GM18517 (cell line): ENCODE results near the gene PLEKHA5.
"Not testable (repeated sequence)": the region's sequence is repeated elsewhere in the genome, so short reads cannot be mapped to it uniquely, and the experiment has no call there.

Source experiments
- ATAC-seq: cut with Tn5 transposase; IDR thresholded peaks from one replicate; pipeline ENCODE4 v1.9.1; 2021; ENCODE audit warnings: mild to moderate bottlenecking, moderate library complexity; ENCODE audit not compliant: unreplicated experiment

PLEKHA5 gene

DNA sequence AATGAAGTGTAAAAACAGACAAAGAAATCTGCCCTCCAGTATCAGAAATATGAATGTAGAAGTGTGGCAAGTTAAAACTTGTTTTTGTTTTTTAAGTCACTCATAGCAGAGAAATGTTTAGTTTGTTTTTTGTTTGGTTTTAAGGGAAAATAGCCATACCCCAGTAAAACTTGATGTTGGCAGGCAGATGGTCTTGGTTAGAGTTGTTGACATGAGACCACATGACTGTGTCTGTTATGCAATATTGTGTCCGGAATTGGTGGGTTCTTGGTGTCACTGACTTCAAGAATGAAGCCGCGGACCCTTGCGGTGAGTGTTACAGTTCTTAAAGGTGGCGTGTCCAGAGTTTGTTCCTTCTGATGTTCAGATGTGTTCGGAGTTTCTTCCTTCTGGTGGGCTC lies 99.5 kb downstream of the PLEKHA5 start:
- ATAC-seq, result not testable (repeated sequence)

DNA sequence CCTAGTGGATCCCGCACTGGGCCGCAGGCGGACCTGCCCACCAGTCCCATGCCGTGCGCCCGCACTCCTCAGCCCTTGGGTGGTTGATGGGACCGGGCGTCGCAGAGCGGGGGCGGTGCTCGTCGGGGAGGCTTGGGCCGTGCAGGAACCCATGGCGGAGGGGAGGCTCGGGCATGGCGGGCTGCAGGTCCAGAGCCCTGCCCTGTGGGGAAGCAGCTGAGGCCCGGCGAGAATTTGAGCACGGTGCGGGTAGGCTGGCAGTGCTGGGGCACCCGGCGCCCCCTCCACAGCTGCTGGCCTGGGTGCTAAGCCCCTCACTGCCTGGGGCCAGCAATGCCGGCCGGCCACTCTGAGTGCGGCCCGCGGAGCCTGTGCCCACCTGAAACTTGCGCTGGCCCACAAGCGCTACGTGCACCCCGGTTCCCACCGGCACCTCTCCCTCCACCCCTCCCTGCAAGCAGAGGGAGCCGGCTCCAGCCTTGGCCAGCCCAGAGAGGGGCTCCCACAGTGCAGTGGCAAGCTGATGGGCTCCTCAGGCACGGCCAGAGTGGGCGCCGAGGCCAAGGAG lies 100.8 kb downstream of the PLEKHA5 start:
- ATAC-seq, result no peak

DNA sequence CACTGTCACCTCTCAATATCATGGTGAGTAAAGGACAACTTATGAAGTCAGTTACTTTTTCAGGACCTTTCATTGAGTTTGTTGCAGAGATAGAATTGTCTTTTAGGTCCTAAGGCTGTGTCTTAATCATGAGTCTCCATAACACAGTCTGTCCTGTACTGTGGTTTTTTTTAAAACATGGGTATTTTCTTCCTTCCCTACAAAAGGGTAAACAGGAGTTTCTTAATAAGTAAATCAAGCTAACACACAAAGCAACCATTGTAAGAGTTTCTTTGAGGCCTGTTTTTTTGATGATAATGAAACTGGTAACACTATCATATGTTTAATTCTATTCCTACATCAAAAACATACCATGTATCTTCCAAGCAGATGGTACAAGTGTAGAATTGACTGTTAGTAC lies 101.4 kb downstream of the PLEKHA5 start:
- ATAC-seq, result no peak

DNA sequence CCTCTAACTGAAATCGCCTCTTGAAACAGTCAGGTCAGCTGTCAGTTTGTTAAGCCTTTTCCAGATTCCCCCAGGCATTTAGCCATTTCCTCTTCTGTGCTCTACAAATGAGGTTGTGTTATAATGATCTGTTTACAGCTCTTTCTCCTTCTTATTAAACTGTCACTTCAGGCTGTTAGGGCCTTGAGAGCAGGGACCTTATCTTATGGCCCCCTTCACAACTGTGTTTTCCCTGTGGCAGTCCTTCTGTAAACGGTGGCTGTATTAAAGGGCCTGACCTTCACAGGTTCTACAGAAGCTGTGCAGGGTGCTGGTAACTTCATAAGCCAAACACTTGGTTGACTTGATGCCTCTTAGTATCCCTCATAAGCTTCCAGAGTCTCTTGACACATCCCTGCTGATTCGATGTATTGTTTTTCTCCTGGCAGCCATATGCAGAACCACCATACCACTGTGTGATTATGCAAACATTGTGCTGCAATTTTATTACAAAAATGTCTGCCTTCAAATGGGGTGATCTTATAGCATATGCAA lies 104.7 kb downstream of the PLEKHA5 start:
- no peak for ATAC-seq

DNA sequence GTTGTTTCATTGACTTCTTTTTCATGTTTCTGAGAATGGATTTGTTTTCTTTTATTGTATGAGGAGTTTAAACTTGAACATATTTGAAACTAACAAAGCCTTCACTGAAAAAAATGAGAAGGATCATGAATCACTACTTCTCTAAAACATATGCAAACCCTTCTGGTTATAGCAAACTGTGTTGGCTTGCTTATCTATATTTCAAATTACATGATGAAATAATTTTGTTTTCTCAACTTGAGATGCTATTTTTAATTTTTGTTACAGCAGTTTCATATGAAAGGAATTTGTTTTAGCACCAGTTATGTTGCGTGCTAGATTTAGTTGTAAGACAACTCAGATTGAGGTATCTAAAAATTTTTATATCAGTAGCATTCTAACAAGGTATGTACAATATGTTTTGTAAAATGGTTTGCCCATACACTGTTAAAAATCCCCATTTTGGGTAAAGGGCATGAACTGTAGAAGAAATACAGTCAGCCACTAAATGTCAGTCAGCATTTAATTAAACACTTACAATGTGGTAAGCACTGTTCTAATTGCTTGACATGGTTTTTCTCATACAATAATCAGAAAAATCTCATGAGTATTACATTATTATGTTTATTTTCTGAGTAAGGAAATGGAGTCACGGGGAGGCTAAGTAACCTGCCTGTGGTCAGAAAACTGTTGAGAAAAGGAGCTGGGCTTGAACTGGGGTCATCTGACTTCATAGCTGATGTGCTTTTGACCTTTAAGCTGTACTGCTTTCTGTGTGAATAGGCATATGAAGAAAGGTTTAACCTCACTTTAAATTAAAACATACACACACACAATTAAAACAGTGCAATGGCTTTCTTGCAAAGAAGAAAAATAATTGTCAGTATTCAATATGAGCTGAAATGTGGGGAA lies 105.7 kb downstream of the PLEKHA5 start:
- ATAC-seq, result no peak

DNA sequence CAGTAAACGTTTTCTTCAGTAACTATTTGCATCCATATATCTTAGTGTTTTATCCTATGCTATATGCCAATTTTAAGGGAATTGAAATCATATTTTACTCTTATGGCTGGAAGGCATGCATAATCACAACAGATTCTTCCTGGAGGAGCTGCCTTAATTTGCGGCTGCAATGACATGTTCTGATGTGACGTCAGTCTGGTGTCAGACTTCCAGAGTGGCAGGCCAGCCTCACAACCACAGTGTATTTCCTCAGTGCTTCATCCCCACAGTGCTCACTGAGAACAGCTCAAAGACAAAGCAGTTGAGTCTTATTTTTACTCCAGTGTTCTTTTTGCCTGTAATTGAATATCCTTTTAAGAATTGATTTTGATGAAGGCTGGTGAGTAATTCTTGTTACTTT lies 107.1 kb downstream of the PLEKHA5 start:
- ATAC-seq, result no peak

DNA sequence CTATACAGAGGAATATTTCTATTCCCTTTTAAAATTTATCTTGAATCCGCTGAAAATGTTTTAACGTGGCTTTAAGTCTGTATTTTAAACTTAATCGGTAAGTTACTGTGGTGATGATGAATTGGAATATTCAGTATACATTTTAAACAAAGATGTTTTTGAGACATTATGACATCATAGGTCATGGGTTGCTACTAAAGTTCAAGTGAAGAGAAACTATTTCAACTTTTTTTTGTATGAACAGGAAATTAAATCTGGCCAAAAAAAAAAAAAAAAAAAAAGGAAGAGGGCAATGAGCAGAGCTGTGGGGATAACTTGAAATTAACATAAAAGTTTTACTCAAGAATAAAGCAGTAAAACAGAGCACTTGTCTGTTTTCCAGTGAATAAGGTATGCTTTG lies 109.0 kb downstream of the PLEKHA5 start:
- no peak for ATAC-seq

DNA sequence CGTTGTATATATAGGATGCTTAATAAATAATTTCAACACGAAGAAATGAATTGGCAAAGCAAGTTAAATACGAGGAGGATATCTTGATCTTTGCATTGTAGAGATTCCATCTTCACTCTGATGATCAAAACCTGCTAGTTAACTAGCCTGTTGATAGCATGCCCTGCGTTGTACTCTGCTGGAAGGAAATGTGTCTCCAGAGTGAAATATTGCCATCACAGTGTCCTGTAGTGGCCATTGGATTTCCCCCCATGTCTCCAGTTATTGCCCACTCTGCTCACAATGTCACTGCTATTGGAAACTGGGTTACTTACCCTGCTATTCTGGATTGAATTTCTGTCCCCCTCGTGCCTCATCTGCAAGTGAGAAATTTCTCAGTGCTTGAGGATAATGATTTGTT lies 109.6 kb downstream of the PLEKHA5 start:
- no peak for ATAC-seq

DNA sequence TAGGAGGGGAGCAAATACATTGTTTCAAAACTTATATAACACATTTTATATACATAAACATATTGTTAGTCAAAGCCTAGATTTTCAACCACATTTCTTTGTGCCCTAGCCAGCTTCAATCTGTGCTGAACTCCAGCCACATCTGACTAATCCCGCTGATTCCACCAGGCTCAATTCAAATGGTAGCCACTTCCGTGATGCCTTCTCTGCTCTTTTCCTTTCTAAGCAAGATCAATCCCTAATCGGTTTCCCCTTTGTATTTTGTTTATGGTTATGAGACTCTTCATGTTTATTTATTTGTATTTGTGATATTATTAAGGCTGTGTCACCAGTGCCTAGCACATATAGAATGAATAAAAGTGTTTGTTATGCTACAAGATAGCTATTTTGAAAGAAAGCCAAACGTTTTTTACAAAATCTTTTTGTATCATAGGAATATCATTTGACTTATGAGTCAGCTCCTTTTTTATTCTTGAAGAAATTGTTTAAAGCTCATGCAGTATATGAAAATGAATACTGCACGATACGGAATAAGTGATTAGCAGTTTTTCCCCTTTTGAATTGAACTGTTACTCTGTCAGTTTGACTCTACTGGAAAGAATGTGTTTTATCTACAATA lies 110.2 kb downstream of the PLEKHA5 start:
- no peak for ATAC-seq

DNA sequence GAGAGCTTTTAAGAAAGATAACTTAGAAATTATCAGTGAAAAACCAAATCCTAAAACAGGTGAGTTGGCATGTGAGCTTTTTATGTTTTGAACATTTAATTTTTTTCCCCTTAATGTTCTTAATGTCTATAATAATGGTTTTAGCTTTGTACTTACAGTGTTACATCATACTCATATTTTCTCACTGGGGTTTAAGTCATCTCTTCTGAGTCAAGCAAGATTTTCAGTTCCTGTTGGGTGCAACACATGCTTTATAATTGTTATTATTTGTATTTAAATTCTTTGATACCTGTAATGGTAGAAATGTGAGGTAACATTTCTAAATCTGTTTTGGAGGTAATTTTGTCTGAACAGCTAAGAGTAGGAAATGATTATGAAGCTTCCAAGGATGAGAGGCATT lies 113.0 kb downstream of the PLEKHA5 start:
- no peak for ATAC-seq

DNA sequence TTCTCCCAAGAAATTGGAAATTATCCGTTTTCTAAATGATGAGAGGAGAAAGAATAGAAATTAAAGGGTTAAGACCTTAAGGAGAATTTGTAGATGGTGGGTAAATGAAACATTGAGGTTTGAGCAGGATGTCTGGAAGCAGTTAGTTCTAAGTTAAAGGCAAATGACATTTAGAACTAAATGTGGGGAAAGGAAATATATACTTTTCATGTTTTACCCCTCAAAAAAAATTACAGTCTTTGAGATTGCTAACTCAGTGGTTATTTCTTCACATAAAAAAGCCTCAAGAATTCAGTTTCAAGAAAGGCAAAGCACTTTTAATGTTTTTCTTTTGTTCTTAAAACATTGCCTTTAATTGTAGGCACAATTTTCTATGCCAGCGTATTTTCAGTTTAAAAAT lies 114.0 kb downstream of the PLEKHA5 start:
- ATAC-seq, result no peak

DNA sequence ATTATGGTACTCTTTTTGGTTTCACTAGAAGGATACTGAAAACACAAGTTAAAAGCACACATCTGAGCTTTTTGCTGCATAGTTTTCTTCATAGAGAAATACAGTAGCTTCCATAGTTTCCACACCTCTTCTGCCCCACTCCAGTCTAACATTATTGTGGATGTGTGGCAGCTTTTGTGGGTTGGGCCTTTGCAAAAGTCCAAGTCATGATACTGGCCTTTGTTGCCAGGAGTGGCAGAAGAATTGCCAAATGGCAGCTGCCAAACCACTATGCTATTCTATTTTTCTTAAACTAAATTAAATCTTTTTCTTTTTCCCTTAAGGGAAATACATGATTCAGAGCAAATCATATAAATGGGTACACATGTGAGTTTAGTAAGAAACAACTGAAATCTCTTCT lies 114.8 kb downstream of the PLEKHA5 start:
- ATAC-seq, result no peak

DNA sequence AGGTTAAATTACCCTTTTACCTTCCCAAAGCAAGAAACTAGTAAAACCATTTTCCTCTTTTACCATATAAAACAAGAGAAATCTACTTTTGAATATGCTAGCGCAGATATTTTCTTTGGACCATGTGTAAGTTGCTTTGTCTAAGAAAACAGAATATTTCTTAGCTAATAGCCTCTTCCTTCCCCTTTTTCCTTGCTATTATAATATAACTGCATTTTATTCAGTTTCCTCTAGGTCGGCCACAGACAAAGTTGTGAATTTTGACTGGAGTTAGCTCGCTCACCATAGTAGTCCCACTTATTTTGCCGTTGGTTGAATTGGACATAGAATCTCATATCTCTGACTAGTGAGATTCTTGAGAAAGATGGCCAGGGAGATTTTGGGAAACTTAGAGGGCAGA lies 115.6 kb downstream of the PLEKHA5 start:
- ATAC-seq, result no peak

DNA sequence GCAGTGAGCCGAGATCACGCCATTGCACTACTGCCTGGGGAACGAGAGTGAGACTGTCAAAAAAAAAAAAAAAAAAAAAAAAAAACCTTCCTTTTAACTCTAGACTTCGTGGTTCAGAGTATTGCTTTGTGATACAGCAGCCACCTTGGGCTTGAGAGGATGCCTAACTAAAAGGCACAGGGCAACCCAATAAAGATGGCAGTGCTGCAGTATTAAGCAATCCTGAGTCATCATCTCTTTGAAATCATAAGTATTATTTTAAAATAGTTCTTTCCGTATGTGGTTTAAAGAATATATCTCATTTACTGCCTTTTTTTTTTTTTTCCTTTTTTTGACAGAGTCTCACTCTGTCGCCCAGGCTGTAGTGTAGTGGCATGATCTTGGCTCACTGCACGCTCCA lies 116.1 kb downstream of the PLEKHA5 start:
- no peak for ATAC-seq

DNA sequence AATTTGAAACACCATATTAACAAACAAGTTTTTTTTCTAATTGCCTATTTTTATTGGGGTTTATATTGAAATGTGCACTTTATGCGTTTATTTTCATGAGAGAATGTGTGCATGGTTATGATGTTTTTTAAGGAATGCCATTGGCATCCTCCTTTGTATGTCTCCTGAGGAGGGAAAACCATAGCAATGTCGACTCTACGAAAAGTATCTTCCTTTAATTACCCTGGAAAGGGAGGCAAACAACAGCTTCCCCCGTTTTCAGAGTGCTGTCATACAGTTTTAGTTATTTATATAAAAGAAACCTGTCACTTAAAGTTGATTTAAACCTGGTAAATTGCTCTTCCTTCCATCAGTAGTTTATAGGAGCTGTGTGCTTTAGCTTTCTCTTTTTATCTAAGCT lies 117.4 kb downstream of the PLEKHA5 start:
- ATAC-seq, result no peak

DNA sequence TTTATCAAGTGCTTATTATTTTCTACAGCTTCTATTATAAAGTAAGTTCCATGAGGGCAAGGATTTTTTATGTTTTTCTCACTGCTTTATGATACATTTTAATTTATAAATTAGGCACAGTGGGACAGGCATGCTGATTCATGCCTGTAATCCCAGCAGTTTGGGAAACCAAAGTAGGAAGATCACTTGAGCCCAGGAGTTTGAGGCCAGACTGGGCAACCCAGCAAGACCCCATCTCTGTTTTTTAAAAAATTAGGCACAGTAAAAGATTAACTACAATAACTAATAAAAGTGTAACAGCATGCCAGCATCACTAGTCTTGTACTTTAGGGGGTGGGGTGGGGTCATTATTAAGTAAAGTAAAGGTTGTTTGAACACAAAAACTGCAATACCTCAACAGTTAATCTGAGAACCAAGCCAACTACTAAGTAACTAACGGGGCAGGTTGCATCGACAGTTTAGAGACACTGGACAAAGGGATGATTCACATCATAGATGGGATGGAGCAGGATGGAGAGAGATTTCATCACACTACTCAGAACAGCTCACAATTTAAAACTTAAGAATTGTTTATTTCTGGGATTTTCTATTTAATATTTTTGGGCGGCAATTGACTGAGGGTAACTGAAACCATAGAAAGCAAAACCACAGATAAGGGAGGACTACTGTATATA lies 119.5 kb downstream of the PLEKHA5 start:
- no peak for ATAC-seq

DNA sequence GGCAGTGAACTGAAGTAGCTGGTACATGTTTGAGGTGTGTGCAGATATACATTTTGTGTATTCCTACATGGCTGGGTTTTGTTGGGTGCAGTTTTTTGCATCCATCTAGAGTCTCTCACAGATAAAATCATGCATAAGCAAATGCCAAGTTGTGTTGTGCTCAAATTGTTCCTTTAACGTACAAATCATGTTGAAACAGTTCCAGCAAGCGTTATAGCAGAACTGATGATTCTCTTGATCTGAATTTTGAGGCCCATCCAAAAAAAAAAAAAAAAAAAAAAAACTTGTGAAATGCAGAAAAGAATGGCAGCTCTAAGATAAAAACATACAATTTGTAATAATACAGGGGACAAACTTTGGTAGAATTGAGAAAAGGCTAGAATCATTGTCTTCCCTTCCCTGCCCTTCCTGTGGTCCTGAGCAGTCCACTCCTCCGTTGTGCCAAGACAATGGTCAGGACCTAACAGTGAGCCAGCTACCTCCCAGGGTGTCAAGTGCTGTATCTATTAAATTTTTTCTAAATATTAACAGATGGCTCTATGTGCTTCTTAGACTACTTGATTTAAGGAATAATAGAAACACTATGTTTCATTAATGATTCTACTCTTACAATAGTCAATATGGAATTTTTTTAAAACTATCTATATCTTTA lies 122.1 kb downstream of the PLEKHA5 start:
- ATAC-seq, result no peak

DNA sequence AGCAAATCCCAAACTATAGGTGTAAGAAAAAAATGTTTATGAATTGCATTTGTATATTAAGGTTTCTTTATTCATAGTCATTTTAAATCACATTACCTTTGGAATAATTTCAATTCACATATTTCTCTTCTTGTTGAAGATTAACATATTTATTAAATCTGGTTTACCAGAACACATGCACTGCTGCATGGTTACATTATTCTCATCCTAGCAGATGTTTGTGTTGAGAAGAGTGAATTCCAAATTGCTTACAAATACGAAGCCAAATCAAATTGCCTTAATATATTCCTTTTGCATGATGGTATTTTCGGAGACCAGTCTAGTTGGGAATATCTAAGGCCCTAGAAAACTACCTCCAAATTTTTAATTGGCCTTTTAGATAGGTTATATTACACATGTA lies 130.6 kb downstream of the PLEKHA5 start:
- ATAC-seq, result no peak

DNA sequence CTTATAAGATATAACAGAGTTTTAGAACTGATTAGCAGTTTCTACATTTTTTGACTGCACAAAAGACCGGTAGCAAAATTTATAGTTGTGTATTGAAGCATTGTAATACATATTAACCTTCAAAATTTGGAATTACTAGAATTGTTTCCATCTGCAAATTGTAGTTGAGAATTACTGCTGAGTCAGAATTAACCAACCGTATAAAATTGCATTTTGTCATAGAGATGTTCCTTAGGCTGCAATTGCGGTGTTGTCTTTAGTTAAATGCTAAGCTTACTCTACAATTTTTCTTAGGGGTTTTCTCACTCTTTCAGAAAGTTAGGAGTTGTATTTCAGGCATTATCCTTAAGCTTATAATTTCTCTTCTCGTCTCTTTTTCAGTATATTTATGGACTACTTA lies 132.2 kb downstream of the PLEKHA5 start:
- ATAC-seq, result no peak

DNA sequence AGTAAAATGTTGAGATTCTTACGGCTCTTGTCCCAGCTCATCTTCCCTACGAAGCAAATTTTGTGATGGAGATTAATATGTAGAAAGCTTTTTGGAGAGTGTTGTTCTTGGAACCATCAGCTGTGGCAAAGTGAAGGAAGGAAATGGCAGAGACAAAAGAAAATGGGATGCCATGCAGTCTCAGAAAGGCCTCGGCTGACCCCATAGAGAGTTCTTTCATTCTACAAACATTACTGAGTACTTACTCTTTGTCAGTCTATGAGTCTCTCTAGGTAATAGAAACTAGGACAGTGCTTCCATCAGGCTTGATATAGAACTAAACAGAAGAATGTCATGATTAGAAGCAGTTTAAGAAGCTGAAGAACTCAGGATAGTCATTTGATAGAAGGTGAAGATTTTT lies 134.1 kb downstream of the PLEKHA5 start:
- no peak for ATAC-seq
